NOMO-1 treated with DMSO at 0.1 percent for 48 hours (cell line): Measurements from ENCODE around the gene PPP1R13B.
"Not testable (repeated sequence)": the region's sequence is repeated elsewhere in the genome, so short reads cannot be mapped to it uniquely, and the experiment has no call there.

Source experiments
- DNase-seq: peaks from one replicate; lab custom pipeline; 2025; ENCODE audit not compliant: unreplicated experiment; lab: John Stamatoyannopoulos, UW

PPP1R13B gene

GRCh38 chr14:103859416-103860202, 12.2 kb upstream of the PPP1R13B start:
- DNase-seq = no peak

DNA sequence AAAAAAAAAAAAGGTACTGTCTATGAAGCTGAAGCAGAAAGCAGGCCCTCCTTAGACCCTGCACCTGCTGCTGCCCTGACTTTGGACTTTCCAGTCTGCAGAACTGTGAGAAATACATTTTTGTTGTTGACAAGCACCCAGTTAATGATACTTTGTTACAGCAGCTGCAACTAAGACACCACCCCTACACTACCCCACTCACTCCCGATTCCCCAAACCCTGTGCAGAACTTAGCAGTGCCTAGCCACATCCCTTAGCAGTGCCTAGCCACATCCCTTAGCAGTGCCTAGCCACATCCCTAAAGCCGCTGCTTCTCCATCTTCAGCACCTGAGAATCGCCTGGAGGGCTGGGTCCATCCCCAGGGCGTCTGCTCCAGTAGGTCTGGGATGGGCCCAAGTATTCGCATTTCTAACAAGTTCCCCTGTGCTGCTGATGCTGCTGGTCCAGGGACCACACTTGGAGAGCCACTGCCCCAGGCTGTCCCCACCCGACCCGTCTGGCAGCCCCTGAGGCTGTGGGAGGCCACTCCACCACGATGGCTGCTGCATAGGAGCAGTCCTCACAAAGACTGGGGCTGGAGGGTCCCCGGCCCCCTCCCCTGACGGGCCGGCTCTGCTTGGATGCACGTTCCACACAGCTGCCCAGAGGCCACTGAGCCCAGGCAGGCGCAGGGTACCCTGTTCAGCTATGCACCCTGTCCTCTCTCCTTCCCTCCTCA, 10.8 kb upstream of the PPP1R13B start:
- DNase-seq = no peak

GRCh38 chr14:103857256-103857655, 9.9 kb upstream of the PPP1R13B start:
- no peak for DNase-seq

DNA sequence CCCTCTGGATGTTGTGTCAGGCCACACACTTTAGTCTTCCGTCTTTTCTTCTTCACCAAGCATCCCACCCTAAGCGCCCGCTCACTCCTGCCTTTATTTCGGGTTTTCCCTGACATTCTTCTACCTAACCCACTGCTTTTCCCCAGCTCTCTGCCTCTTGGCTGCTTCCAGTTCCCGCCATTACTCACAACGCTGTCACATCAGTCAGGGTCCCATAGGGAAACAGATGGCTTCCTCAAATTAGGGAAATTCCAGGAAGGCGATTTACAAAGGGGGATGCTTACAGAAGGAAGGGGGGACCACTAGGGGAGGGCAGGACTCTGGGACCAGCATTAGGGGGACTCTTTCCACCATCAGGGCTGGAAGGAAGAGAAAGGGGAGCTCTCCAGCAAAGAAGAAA, 9.2 kb upstream of the PPP1R13B start:
- DNase-seq = no peak

DNA sequence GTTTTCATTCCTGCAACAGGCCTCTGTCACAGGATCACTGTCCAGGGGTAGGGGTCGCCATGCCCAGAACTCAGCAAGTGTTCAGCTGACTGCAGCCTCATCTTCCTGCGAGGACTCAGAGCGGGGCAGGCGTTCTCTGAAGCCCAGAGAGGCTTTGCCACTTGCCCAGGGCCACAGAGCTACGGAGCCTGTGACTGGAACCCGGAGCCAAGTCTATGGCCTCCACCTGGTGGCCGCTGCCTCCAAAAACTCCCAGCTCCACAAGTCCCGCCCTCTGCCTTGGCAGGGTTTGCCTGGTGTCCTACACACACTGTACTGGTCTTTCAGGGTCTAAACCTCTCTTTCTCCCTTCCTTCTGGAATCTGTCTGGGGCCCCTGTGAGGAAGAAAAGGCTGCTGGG, 8.7 kb upstream of the PPP1R13B start:
- no peak for DNase-seq

DNA sequence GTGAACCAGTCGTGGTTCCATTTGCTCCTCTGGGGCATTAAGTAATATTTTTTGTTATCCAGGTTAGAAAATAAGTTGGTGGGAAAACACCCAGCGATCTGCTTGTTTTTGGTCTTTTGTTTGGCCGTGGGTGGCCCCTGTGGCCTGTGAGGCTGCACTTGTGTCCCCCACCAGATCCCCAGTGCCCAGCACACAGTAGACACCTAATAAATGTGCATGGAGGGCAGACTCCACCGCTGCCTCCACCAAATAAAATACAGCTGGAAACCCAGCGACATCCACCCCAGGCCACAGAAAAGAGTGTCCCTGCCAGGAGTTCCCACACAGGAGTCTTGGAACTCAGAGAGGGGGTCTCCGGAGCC, 8.3 kb upstream of the PPP1R13B start:
- DNase-seq = no peak

GRCh38 chr14:103854822-103855733, 7.7 kb upstream of the PPP1R13B start:
- DNase-seq = peak; percentile 5

DNA sequence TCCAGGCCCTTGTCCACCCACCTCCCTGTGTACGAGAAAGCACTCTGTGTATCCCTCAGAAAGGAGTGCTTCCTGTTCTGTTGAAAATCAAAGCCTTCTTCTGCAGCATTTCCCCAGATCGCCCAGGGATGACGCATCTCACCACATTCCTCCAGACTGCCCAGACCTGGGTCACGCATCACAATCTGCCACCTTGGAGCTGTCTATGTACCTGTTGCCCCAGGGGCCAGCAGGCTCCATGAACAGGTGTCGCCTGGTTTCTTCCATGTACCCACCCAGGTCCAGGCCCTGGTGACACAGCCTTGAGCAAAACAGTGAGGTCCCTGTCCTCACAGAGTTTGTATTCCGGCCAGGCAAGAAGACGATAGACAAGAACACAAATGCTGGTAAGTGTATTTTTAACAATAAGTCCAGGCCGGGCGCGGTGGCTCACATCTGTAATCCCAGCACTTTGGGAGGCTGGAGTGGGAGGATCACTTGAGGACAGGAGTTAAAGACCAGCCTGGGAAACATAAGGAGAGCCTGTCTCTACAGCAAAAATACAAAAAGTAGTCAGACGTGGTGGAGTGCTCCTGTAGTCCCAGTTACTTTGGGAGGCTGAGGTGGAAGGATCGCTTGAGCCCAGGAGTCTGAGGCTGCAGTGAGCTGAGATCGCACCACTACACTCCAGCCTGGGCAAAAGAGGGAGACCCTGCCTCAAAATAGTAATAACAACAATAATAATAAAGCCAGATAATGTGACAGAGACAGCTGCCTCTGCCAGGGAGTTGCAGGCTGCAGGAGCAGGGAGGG, 6.8 kb upstream of the PPP1R13B start:
- DNase-seq = no peak

DNA sequence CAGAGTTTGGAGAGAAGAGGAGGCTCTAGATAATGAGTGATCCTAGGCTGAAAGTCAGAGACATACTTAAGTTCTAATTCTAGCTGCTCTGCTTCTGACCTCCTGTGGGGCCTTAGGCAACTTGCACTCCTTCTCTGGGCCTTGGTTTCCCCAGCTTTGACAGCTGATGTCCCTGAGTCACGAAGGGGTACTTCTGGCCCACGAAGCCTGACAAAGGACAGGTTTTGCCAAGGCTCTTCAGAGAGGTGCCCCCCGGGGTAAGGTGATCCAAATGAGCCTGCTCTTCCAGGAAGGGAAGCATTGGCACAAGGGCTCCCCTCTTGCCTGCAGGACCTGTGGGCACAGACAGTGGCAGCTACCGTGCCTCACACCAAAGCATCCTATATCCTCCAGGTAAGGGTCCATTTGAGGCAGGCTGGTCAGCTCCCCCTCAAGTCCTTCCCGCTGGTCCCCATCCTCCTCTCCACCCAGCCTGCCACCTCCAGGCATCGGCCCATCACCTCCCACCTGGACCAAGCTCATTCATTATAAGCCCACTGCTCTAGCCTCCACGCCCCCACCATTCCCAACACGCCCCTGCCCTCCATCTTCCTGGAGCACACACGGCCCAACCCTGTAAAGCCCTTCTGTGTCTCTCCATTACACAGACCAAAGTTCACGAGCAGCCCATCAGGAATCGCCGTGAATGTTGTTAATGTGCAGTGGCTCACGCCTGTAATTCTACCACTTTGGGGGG, 1.9 kb upstream of the PPP1R13B start:
- DNase-seq = no peak

DNA sequence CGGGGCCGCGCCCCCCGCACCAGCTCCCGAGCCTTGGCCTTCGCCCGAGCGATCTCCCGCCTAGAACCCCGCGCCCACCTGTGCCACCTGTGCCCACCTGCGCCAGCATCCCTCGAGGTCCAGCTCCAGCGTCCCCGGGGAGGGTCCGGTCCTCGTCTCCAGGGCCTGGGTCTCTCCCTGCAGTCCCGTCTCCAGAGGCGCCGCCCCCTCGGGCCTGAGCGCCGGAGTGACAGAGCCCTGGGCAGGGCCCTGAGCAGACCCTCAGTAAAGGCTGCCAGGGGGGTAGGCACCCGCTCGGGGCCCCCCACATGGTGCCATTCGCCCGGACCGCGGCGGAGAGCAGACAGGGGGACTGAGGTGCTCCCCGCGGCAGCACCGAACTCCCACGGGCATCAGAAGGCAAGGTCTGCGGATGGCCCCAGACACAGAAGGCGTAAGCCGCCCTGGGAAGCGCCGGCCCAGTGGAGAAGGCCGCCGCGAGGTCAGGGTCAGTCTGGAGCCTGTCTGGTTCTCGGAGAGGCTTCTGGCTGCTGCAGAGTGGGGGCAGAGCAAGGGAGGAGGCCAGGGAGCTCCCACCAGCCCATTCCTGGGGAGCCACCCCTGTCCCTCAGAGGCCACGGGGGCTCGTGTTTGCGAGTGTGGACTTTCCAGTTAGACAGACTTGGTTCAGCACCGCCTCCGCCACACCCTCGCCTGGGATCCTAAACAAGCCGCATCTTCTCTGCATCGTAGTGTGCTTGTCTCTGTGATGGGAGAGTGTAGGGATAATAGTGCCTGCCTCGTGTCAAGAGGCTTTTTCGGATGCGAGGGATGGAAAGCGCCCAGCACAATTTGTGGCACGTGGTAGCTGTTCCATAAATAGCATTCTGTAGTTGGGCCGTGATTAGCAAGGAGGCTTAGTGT, 1.1 kb upstream of the PPP1R13B start:
- no peak for DNase-seq

DNA sequence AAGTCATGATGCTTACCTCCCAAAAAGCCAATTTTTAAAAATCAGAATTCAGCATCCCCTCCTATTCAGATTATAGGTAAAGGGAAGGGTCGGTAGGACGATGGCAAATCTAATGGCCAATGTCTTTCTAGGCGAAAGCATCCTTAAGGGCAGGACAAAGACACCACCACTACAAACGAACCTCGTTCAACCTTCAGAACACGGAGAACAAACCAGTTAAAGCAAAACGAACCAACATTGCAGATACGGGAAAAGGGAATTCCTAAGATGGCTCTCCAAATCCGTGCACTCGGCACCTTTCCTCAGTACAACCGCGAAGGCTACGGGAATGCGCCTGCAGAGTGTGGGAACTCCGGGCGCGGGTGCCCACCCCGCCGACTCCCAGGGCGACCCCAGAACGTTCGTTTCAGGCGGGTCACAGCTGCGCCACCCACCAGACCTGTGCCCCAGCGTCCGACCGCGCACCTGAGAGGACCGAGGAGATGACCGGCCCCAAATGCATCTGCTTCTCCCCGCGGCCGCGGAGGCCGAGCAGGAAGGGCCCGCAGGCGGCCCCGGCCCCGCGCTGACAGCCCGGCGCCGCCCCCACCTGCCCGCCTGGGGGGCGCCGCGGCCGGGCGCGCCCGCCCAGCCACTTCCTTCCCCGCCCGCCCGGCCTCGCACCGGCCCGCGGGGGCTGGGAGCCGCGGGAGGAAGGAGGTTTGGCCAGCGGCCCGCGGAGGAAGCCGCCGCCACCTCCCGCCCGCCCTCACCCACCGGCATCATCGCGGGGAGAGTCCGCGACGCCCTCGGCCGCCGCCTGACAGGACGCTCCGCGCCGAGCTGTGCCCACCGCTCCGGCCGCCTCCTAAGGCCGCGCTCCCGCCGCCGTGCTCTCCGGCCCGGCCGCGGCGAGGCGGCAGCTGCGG, 578 bp downstream of the PPP1R13B start:
- no peak for DNase-seq

DNA sequence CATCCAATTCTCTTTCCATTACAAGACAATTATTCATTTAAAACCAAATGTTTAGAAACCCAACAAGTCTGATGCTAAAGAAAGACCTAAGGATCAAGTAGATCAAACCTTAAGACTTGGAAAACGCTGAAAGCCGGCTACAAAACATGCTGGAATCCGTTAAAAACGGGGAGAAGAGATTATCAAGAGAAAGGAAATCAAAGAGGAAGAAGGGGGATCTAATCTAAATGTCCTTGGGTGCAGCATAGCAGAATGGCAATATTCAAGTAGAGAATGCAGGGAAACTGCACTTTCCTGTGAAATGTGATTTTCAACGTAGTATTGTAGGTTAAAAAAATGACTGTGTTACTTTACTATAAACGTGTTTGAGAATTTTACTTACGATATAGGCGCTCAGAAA, 1.3 kb downstream of the PPP1R13B start:
- no peak for DNase-seq

DNA sequence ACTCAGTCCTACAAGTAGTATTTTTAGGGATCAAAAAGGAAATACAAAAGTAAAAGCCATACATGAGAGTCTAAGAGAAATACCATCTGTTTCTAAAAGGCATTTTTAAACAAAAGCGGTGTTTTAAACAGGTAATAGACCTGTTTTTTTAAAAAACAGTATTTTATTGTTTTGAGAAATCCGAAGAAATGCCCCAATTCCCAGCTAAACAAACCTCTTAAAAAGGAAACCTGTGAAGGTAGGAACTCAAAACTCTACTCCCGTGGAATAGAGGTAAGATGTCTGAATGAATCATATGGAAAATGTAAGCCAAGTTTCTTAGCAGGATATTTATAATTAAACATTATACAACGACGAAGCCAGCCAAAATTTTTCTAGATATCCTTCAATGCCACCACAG, 2.0 kb downstream of the PPP1R13B start:
- no peak for DNase-seq

DNA sequence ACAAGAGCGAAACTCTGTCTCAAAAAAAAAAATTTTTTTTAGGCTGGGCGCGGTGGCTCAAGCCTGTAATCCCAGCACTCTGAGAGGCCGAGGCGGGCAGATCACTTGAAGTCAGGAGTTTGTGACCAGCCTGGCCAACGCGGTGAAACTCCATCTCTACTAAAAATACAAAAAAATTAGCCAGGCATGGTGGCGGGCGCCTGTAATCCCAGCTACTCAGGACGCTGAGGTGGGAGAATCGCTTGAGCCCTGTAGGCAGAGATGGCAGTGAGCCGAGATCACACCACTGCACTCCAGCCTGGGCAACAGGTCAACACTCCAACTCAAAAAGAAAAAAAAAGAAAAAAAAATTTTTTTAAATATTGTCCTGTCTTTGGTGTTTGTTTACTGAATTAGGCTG, 6.1 kb downstream of the PPP1R13B start:
- DNase-seq = not testable (repeated sequence)

DNA sequence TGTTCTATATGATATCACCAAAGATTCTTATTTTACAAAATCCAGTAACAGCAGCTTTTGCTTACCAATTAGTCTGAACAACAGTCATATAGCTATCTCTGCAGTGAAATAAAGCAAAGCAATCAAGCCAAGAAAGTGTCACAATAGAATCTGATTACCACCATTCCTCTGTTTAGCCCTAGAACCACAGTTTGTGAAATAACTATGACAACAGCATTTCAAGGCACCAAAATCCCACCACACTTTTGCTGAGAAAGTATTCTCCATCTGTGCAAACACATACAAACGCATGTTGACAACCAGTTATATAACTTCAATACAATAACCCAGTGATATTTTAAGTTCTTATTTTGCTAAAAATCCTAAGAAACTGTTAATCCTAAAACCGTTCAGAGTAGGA, 7.4 kb downstream of the PPP1R13B start:
- DNase-seq = no peak

DNA sequence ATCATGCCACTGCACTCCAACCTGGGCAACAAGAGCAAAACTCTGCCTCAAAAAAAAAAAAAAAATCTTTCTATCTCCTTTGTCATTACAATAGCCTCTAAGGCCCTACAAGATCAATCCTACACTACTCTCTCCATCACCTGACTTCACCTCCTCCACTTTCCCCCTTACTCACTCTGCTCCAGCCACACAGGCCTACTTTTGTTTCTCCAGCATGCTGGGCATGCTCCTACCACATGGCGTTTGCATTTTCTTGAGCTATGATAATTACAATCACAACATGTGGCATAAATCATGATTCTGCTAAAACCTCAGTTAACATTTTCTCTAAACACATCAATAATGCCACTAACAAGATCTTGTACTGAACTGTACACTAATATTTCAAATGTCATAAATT, 7.8 kb downstream of the PPP1R13B start:
- DNase-seq = no peak

- no peak for DNase-seq
These were observed 9.3 kb downstream of the PPP1R13B start for GRCh38 chr14:103838117-103838516.
